GM12892 (cell line): ENCODE measurements around the gene CAPZA1.

Experiments
- POLR2A ChIP-seq: IDR thresholded peaks from 2 replicates; pipeline ENCODE4 v1.6.1; 2011; ENCODE audit warnings: low read depth, low read length, control low read depth
- POLR2AphosphoS5 ChIP-seq: IDR thresholded peaks from 2 replicates; pipeline ENCODE4 v1.6.1; 2011; ENCODE audit warnings: low read depth, low read length, control low read depth
- TAF1 ChIP-seq: IDR thresholded peaks from 2 replicates; pipeline ENCODE4 v1.6.1; 2011; ENCODE audit warnings: low read depth, mild to moderate bottlenecking, control low read depth, low read length, borderline replicate concordance

- TF ChIP-seq TAF1, result no peak
- TF ChIP-seq POLR2AphosphoS5, result no peak
- TF ChIP-seq POLR2A, result no peak
Observed at GRCh38 chr1:112707221-112708001, 87.8 kb downstream of the CAPZA1 start.
